Hepatocyte (in vitro differentiated cells): ENCODE results near the gene ACOX3.

ENCODE experiments used
- EZH2 ChIP-seq: fragments of 200-600 bp; sonication (generic); IDR thresholded peaks from 2 replicates; pipeline ENCODE4 v1.6.1; 2016; ENCODE audit warnings: antibody characterized with exemption, mild to moderate bottlenecking, borderline replicate concordance
- TF ChIP-seq, protein P1 (sequence below): fragments of 200-600 bp; sonication (generic); IDR thresholded peaks from 2 replicates; pipeline ENCODE4 v1.5.1; 2016; ENCODE audit warnings: antibody characterized with exemption, mild to moderate bottlenecking; ENCODE audit not compliant: poor library complexity

DNA sequence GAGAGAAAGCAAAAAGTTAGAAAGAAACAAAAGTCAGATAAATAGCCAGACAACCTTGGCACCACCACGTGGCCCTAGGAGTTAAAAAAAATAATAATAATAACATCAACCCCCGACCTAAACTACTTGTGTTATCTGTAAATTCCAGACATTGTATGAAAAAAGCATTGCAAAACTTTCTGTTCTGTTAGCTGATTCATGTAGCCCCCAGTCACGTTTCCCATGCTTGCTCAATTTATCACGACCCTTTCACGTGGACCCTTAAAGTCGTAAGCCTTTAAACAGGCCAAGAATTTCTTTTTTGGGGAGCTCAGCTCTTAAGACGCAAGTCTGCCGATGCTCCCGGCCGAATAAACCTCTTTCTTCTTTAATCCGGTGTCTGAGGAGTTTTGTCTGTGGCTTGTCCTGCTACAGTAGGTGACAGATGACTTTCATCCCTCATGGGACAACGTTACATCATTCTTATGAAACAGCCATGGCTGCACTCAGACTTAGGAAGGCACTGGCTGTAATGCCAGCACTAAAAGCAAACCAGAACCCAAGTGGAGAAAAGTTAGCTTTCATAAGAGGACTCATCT lies 520 bp downstream of the ACOX3 start:
- TF ChIP-seq, protein P1, sequence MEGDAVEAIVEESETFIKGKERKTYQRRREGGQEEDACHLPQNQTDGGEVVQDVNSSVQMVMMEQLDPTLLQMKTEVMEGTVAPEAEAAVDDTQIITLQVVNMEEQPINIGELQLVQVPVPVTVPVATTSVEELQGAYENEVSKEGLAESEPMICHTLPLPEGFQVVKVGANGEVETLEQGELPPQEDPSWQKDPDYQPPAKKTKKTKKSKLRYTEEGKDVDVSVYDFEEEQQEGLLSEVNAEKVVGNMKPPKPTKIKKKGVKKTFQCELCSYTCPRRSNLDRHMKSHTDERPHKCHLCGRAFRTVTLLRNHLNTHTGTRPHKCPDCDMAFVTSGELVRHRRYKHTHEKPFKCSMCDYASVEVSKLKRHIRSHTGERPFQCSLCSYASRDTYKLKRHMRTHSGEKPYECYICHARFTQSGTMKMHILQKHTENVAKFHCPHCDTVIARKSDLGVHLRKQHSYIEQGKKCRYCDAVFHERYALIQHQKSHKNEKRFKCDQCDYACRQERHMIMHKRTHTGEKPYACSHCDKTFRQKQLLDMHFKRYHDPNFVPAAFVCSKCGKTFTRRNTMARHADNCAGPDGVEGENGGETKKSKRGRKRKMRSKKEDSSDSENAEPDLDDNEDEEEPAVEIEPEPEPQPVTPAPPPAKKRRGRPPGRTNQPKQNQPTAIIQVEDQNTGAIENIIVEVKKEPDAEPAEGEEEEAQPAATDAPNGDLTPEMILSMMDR = no peak
- no peak for TF ChIP-seq EZH2
